Tibial nerve (tissue), 4 donors: ENCODE results near the gene NSMCE3.

Source experiments
- EP300 ChIP-seq, 2 donors: sonication (generic); formaldehyde crosslinking; IDR thresholded peaks; one replicate each; pipeline ENCODE4 v1.6.1; 2017; ENCODE audit warnings: antibody characterized with exemption in 2 of 2, mild to moderate bottlenecking in 1 of 2
- POLR2A ChIP-seq, 2 donors: fragments of 450-650 bp; IDR thresholded peaks; one replicate each; pipeline ENCODE4 v1.6.1; 2017; ENCODE audit warnings: antibody characterized with exemption in 2 of 2, mild to moderate bottlenecking in 2 of 2, moderate library complexity in 2 of 2
- TF ChIP-seq, protein P1 (sequence below), 5 experiments: fragments of 200-600 bp in 3 of 5; fragments of 450-650 bp in 2 of 5; sonication (generic) in 3 of 5; IDR thresholded peaks; one replicate each; pipeline ENCODE4 v1.5.1; 2016 to 2019; ENCODE audit warnings: antibody characterized with exemption in 5 of 5, mild to moderate bottlenecking in 3 of 5, moderate library complexity in 2 of 5

DNA sequence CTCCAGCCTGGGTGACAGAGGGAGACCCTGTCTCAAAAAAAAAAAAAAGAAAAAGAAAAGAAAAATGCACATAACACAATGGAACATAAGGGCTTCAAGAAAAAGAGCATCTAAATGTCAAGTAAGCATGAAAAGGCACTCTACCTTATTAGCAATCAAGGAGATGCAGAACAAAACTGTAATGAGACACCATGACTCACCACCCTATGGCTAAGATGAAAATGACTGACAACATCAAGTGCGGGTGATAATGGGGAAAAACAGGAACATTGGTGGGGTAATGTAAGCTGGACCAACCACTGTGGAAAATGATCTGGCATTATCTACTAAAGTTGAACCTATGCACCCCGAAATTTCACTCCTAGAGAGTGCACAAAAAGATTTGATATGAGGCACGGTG lies 19.6 kb upstream of the NSMCE3 start:
- TF ChIP-seq, protein P1, sequence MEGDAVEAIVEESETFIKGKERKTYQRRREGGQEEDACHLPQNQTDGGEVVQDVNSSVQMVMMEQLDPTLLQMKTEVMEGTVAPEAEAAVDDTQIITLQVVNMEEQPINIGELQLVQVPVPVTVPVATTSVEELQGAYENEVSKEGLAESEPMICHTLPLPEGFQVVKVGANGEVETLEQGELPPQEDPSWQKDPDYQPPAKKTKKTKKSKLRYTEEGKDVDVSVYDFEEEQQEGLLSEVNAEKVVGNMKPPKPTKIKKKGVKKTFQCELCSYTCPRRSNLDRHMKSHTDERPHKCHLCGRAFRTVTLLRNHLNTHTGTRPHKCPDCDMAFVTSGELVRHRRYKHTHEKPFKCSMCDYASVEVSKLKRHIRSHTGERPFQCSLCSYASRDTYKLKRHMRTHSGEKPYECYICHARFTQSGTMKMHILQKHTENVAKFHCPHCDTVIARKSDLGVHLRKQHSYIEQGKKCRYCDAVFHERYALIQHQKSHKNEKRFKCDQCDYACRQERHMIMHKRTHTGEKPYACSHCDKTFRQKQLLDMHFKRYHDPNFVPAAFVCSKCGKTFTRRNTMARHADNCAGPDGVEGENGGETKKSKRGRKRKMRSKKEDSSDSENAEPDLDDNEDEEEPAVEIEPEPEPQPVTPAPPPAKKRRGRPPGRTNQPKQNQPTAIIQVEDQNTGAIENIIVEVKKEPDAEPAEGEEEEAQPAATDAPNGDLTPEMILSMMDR (IDR thresholded peaks at IDR 0.05): no peak
- TF ChIP-seq EP300 (IDR thresholded peaks at IDR 0.05): no peak
- TF ChIP-seq POLR2A (IDR thresholded peaks at IDR 0.05): no peak
